NCI-H345 (cell line): Measurements from ENCODE around the gene ZGRF1.
A peak's percentile ranks its signal among the peaks of the same experiment; 100 is the strongest.
"Not testable (repeated sequence)": the region's sequence is repeated elsewhere in the genome, so short reads cannot be mapped to it uniquely, and the experiment has no call there.

Experiments
- DNase-seq: peaks from one replicate; lab custom pipeline; 2025; lab: John Stamatoyannopoulos, UW

ZGRF1 gene, protein sequence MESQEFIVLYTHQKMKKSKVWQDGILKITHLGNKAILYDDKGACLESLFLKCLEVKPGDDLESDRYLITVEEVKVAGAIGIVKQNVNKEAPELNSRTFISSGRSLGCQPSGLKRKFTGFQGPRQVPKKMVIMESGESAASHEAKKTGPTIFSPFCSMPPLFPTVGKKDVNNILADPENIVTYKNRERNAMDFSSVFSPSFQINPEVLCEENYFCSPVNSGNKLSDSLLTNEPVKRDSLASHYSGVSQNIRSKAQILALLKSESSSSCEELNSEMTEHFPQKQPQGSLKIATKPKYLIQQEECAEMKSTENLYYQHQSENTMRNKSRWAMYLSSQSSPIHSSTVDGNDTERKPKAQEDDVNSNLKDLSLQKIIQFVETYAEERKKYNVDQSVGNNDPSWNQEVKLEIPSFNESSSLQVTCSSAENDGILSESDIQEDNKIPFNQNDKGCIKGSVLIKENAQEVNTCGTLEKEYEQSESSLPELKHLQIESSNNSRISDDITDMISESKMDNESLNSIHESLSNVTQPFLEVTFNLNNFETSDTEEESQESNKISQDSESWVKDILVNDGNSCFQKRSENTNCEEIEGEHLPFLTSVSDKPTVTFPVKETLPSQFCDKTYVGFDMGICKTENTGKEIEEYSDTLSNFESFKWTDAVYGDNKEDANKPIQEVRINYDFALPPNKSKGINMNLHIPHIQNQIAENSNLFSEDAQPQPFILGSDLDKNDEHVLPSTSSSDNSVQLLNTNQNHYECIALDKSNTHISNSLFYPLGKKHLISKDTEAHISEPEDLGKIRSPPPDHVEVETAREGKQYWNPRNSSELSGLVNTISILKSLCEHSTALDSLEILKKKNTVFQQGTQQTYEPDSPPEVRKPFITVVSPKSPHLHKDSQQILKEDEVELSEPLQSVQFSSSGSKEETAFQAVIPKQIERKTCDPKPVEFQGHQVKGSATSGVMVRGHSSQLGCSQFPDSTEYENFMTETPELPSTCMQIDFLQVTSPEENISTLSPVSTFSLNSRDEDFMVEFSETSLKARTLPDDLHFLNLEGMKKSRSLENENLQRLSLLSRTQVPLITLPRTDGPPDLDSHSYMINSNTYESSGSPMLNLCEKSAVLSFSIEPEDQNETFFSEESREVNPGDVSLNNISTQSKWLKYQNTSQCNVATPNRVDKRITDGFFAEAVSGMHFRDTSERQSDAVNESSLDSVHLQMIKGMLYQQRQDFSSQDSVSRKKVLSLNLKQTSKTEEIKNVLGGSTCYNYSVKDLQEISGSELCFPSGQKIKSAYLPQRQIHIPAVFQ (N-terminal part only)

DNA sequence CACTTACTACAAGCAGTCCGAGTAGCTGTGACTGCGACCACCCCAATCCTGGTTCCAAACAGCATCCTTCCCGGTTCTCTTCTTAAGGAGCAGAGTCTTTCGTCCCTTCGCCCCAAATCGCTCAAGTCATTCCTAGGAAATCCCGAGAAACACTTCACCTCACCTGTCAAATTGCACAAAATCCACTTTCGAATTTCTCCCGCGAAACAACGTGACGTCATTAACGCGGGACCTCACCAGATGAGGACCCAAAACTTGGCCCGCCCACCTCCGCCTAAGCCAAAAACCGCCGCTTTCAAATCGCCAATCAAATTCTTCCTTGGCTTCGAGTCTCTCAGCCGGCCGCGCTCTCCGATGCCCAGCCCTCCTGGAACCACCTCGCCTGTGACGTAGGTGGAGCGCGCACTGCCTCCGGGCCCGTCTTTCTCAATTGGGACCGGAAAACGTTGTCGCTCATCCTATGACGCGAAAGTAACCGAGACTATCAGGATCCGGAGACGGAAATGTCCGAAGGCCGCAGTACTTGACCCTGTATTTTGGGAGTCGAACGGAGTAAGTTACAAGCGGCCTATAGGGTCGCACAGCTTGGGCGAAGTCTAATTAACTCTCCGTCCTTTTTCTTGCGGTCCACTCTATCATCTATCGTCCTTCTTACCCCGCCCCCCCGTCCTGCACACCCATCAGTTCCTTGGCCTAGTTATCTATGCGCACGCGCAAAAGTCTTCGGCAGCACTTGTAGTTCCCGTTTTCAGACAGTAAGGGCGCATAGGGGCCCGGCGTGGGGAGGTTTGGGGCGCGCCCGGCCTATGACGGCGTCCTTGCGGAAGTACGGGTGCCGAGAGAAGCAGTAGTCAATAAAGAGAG, at the start of gene ZGRF1, which contains the start of gene LARP7:
ZGRF1 (minus strand) TSS at position 222 of the 864 bp plus-strand sequence. CDS start 3,733 bp downstream, outside the sequence.
LARP7 (plus strand) TSS at position 456 of the 864 bp plus-strand sequence. CDS start 7,527 bp downstream, outside the sequence.
- peak; percentile 98 for DNase-seq

DNA sequence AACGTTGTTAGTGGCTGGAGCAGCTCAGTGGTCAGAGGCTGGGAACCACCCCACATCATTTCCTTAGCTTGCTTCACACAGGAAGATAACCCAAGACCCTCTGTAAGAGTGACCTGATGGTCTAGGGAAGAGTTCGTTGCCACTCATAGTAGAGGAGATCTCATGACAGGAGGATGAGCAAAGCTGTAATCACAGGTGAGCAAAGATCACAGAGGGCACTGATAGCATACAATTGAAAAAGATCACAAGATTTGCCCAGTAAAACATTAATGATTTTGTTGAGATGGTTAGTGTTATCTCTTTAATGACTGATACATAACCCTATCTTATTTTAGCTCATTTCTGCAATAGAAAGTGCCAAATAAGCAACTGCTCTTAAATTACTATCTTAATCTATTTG, 44.3 kb upstream of the ZGRF1 start:
- DNase-seq, result no peak

DNA sequence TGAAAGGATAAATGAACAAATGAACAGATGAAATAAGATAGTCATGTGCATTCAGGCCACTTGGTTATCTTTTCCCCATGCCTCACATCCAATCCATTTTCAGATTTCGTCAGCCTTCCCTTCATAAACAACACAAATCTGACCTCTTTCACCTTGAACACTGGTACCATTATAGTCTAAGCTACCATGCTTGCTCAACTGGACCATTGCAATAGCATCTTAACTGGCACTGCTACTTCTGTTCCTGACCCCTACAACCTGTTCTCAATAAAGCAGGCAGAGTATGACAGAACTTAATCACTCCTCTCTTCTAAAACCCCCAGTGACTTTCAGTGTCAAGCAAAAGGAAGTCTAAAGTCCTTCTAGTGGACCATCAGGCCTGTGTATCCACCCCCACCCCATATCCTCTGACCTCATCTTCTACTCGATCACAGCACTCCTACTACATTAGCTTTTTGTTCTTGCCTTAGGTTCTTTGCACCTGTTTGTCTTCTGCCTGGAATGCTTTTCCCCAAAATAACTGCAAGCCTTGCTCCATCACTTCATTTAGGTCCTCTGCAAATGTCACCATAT, 40.9 kb upstream of the ZGRF1 start:
- DNase-seq, result no peak

DNA sequence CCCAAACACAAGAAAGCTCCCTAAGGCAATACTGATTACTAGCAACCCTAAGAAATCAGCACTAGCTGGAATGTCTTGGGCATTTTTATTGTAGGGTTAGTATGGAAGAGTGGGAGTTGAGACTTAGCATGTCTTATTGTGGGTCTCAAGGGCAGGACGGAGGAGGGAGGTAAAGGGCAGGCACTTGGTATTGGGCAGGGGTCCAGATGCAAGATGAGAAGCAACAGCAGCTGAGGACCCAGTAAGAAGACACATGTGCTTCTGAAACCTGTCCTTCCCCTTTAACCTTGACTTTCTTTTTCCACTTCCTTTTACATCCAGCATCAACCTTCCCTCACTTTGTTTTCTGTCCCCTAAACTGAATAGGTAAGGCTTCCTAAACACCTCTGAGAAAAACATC, 37.7 kb upstream of the ZGRF1 start:
- no peak for DNase-seq

DNA sequence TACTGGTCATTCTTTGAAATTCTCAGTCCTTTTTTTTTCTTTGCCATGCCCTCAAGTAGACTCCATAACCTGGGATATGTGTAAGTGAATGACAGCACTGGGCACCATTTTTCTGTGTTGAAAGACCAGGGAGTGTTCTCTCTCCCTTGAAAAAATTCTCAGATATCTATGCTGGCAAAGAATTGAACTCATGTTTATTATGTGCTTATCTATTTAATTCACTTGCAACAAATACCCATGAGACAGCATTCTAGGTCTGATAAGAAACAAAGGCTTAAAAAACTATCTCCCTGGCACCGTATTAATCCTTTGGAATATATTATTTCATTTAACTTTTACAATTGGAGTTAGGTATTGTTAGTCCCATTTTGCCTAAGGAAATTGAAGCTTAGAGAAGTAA, 37.0 kb upstream of the ZGRF1 start:
- DNase-seq, result no peak

DNA sequence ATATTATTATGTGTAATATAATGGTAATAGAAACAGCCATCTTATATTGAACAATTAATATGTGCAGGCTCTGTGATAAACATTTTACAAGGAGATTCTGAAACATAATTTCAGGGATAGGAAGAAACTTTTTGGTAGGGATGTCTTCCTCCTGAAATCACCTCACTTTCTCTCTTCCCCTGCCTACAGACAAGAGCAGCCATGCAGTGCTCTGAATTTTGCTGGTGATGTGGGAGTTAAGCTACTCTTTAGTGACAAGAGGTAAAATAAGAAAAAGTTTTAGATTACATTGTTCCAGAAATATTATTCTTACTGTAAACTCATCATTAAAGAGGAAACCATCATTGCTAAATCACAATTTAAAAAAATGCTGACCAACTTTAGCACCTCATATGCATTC, 36.4 kb upstream of the ZGRF1 start:
- no peak for DNase-seq

DNA sequence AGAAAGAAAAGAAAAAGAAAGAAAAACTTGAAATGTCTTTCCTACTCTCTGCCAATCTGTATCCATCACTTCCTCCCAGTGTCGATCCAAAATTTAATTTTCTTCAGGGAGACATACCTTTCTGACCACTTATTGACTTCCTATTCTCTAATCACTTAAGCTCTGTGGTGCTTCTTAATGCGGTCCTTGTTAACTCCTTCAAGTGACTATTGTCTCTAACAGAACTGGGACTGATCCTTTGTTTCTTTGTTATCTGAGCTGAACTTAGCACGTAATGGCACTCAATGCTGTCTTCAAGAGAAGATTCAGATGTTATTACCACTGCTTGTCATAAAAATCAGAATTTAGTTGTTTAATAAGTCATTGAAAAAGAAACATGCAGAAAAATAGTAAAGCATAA, 31.4 kb upstream of the ZGRF1 start:
- no peak for DNase-seq

DNA sequence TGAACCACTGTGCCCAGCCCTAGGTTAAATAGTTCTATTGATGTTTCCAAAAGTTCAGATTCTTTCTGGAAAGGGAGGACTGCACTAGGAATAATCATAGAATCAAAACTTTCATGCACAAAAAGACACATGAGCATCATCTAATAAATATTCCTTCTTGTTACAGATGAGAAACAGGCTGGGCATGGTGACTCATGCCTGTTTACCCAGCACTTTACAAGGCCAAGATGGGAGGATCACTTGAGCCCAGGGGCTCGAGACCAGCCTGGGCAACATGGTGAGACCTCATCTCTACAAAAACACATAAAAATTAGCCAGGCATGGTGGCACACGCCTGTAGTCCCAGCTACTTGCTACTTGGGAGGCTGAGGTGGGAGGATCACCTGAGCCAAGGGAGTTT, 27.9 kb upstream of the ZGRF1 start:
- no peak for DNase-seq

DNA sequence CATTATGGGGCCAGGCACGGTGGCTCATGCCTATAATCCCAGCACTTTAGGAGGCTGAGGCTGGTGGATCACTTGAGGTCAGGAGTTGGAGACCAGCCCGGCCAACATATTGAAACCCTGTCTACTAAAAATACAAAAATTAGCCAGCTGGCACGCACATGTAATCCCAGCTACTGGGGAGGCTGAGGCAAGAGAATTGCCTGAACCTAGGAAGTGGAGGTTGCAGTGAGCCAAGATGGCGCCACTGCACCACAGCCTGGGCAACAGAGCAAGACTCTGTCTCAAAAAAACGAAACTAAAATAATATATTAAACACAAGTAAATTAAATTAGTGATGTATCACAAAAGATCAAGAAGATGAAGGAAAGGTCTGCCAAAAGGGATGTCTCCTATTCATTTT, 19.4 kb upstream of the ZGRF1 start:
- not testable (repeated sequence) for DNase-seq

DNA sequence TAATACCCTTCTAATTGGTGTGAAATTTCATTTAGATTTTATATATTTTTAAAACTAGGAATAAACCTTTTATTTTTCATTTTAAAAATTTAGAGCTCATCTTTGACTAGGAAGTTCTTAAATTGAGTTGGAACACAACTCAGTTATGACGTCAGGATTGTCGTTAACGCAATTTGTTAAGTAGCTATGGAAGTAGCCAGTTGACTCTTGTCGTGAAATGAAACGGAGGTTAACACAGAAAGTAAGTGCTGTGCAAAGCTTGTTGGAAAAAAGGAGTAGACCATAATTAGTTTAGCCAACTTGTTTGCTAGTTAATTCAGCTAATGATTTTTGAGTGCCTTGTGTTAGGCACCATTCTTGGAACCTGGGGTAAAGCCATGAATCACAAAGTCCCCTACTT, 18.6 kb upstream of the ZGRF1 start:
- DNase-seq, result no peak

DNA sequence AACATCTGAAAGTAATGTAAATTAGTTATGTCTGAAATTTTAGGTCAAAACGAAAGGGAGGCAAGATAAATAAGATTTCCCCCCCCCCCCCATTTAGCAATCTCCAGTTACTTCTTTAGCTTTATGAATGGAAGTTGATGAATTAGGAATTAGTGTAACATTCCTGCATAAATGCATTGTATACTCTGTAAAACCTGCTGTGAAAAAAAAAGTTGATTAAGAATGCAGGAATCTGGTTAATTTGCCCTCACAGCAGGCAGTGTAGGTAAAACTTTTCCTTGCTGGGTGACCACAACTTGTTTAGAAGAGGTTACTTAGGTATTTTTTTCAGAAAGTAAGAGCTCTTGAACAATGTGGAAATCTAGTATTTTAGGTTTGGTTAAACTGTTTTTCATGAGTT, 15.5 kb upstream of the ZGRF1 start:
- no peak for DNase-seq

DNA sequence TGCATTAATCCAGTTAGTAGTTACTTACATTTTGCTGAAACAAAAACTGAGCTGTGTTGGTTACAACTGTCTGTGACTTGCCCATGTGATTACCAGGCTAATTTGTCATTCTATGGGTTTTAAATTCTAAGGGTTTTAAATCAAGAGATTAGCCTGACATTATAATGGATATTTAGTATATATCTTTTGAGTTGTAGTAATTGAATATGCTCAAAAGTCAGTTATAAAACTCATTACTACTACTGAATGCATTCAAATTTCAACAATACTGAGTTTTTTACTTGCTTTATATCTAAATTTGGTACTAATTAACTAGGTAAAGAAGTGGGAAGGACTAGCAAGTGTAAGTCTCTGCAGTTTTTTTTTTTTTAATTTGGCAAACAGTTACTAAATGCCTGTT, 14.9 kb upstream of the ZGRF1 start:
- no peak for DNase-seq

DNA sequence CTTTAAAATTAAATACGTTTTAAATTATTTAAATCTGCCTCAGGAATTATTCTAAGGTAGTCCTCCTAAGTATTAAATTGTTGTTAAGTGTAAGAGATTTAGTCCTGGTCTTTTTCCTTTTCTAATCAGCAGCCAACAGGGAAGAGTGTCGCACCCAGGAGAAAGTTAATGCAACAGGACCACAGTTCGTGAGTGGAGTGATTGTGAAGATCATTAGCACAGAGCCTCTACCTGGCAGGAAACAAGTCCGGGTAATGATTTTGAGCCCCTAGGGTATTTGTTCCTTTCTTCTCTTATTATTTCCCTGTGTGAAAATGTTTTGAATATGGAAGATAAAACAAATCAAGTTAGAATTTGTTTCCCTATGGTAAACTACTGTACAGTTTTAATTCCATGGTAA, 13.6 kb upstream of the ZGRF1 start:
- no peak for DNase-seq

DNA sequence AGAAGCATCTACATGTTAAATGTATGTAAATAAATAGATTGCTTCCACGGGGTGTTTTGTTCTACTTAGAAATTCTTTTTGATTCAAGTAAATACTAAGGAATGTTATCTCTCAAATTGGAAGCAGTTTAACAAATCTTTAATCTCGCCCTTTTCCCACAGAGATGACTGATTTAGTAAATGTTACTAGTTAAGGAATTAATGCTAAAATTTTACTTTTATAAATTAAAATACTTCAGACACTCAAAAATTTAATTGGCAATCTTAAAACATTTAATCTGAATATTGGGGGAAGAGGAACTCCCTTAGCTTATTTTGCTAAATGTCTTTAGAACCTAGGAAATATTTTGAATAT, 12.3 kb upstream of the ZGRF1 start:
- no peak for DNase-seq

DNA sequence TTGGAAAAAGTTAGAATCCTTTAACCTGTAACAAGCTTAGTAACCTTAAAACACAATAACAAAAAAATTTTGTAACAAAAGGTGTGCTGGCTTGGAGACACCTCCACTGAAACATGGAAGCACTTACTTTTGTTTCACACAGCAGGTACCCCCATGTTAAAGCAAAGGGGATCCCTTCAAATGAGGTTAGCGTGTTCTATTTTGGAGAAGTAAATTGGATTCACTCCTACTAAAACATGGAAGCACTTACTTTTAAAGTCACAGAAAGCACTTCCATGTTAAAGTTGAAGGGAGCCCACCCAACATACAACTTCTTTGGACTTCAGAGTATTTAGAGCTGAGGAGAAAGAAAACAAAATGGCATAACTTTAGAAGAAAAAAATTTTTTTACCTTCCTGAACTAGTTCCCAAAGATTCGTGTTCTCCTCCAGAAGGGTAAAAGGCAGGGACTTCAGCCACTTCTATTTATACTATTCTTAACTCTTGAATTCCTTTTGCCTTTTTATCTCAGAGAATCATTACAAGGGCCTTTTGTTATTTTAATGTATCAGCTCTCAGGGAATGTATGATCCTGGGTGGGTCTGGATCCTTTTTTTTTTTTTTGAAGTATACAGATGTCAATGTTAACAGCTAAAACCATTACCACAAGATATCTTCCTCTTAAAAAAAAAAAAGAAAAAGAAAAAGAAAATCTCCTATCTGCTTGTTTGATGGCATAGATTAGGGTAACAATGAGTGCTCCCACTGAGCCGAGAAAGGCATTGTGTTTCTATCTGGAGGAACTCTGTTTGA, 11.8 kb upstream of the ZGRF1 start:
- DNase-seq, result no peak

DNA sequence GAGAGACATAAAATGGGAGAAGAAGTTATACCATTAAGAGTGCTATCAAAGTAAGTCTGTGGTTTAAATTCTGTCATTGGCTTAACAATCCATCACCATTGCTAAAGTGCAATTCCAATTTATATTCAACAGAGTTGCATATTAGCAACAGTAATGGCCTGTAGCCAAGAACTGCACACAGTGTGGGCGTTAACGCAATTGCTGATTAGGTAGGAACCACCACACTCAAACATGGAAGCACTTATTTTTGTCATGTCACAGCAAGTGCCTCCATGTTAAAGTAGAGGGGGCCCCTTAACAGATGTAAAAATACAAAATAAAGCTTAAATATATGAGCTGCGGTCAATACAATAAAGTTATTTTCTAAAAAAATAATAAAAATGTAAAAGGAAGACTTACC, 11.1 kb upstream of the ZGRF1 start:
- DNase-seq, result no peak

DNA sequence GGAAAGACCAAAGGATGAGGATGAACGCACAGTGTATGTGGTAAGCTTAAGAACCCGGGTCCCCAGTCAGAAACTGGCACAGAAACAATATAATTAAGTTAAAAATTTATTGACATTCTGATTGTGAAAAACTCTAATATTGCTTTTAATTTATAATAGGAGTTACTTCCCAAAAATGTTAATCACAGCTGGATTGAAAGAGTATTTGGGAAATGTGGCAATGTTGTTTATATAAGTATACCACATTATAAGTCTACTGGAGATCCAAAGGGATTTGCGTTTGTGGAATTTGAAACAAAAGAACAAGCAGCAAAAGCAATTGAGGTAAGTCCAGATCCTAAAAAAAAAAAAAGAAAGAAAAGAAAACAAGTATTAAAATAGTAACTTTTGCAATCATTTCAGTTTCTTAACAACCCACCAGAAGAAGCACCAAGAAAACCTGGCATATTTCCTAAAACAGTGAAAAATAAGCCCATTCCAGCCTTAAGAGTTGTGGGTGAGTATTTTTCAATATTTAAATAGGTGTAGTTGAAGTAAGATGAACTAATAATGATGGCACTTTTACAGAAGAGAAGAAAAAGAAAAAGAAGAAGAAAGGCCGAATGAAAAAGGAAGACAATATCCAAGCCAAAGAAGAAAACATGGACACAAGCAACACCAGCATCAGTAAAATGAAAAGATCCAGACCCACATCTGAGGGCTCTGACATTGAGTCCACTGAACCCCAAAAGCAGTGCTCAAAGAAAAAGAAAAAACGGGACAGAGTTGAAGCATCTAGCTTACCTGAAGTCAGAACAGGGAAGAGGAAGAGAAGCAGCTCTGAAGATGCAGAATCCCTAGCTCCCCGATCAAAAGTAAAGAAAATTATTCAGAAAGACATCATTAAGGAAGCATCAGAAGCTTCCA, 10.2 kb upstream of the ZGRF1 start:
- DNase-seq, result no peak

DNA sequence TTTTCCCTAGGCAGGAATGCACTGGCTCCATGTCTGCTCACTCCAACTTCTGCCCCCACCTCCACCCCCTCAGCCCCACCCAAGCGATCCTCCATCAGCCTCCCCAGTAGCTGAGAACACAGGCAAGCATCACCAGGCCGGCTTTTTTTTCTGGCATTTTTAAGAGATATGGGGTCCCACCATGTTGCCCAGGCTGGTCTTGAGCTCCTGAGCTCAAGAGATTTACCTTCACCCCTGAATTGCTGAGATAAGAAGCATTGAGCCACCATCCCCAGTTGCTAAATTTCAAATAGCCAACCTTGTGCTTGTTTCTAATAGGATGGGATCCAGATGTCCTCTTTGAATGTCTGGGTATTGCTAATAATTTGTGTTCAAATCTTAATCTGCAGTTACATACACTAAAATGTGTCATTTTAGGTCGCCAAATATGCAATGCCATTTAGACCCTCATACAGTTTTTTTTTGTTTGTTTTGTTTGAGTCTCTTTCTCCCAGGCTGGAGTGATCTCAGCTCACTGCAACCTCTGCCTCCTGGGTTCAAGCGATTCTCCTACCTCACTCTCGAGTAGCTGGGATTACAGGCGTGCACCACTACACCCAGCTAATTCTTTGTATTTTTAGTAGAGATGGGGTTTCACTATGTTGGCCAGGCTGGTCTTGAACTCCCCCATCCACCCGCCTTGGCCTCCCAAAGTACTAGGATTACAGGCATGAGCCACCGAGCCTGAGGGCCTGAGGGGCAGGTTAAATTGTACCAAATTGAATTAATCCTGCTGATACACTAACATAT, 9.0 kb upstream of the ZGRF1 start:
- no peak for DNase-seq
